Sigmoid colon (tissue), 4 donors: ENCODE data around the gene UGT1A10.

Source experiments
- CTCF ChIP-seq, 4 experiments: fragments of 450-650 bp in 3 of 4; fragments of 200-600 bp in 1 of 4; IDR thresholded peaks; one replicate each; pipeline ENCODE4 v1.5.1; 2016 to 2019; ENCODE audit warnings: antibody characterized with exemption in 4 of 4, mild to moderate bottlenecking in 3 of 4, moderate library complexity in 2 of 4
- POLR2A ChIP-seq, 2 donors: fragments of 450-650 bp; IDR thresholded peaks; one replicate each; pipeline ENCODE4 v1.6.1; 2016; ENCODE audit warnings: antibody characterized with exemption in 2 of 2, mild to moderate bottlenecking in 2 of 2, moderate library complexity in 2 of 2
- POLR2AphosphoS5 ChIP-seq, 4 donors: sonication (generic); formaldehyde crosslinking; IDR thresholded peaks; one replicate each; pipeline ENCODE4 v1.6.1; 2017; ENCODE audit warnings: antibody characterized with exemption in 4 of 4

- TF ChIP-seq CTCF (IDR thresholded peaks at IDR 0.05) (no peak), POLR2AphosphoS5 (IDR thresholded peaks at IDR 0.05) (no peak), POLR2A (IDR thresholded peaks at IDR 0.05) (no peak)
These were observed 162.9 kb downstream of the UGT1A10 start for GRCh38 chr2:233799087-233799665.
